Measurements from ENCODE around the gene USP15. TPM values are rescaled to one million over a fixed set of nuclear protein-coding genes. Genes with fewer than 3 reads are reported as not detected.

The USP15 gene
- total RNA-seq, 1 experiment from 2014 or later = 35.3 TPM

DNA sequence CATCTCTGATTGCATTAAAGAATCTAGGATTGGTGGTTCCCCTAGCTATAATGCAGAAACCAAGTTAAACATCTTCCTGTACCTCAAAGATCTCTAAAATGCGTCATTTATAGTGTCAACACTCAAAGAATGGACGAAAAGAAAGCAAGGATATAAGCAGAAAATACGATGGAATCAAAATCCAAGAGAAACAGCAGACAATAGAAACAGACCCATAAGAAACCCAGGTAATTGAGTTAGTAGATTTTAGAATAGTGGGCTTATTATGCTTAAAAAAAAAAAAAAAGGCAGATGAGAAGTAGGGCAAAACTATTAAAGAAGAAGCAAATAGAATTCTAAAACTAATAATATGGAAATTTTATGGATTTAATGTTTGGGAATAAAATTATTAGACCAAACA, 44.4 kb downstream of the USP15 start:
- no peak for DNase-seq
- Mint-ChIP-seq H3K36me3 (ENCODE audit: insufficient read depth in 1 of 3, low read depth in 3 of 3) (peaks cover 28 to 34% (median 28%) of the 10 kb centered on the region in 3 experiments), H3K27ac (no peak overlapping the region), H3K4me1 (no peaks in the 10 kb centered on the region), H3K9me3 (peaks cover 8% of the 10 kb centered on the region in 2 experiments), H3K4me3 (no peak overlapping the region), H3K27me3 (ENCODE audit: low read depth) (no peaks in the 10 kb centered on the region)
- Histone ChIP-seq H3K79me2 (ENCODE audit: insufficient read depth, low read length) (no peaks in the 10 kb centered on the region), H3K9me3 (ENCODE audit: control insufficient read depth, low read depth, low read length) (no peaks in the 10 kb centered on the region), H3T11ph (ENCODE audit: low read length) (no peak overlapping the region), H3K4me2 (ENCODE audit: insufficient read depth, insufficient read length, low read length) (no peak overlapping the region), H2BK15ac (ENCODE audit: low read depth, low read length) (no peak overlapping the region), H4K5ac (ENCODE audit: insufficient read length, low read depth, low read length) (no peak overlapping the region), H4K91ac (ENCODE audit: insufficient read length, low read depth, low read length) (no peak overlapping the region), H3K9ac (ENCODE audit: extremely low read depth, insufficient read length, low read length) (no peak overlapping the region), H2AFZ (ENCODE audit: low read length) (no peak overlapping the region), H3K27ac (ENCODE audit: insufficient read length, low read depth, low read length) (no peak overlapping the region), H2BK20ac (ENCODE audit: low read depth, low read length, poor library complexity, severe bottlenecking) (no peak overlapping the region), H3K4me1 (ENCODE audit: insufficient read depth, low read length) (no peaks in the 10 kb centered on the region), H4K8ac (replicated peaks; ENCODE audit: insufficient read length, low read depth, low read length) (no peak overlapping the region), H3K18ac (ENCODE audit: insufficient read length, low read depth, low read length) (no peak overlapping the region), H3K56ac (ENCODE audit: insufficient read length, low read depth, low read length) (no peak overlapping the region), H2BK12ac (ENCODE audit: insufficient read length, low read depth, low read length) (no peak overlapping the region), H3K23me2 (ENCODE audit: insufficient read length, low read depth, low read length, poor library complexity, severe bottlenecking) (no peaks in the 10 kb centered on the region), H3K14ac (ENCODE audit: insufficient read depth, low read length) (no peak overlapping the region), H3K4ac (ENCODE audit: low read depth, low read length) (no peak overlapping the region), H2BK5ac (ENCODE audit: insufficient read length, low read length) (no peak overlapping the region), H2AK5ac (ENCODE audit: insufficient read length, low read length) (no peak overlapping the region), H2BK120ac (ENCODE audit: low read depth, low read length, poor library complexity, severe bottlenecking) (no peak overlapping the region), H4K20me1 (ENCODE audit: control insufficient read depth, insufficient read depth, insufficient read length) (no peaks in the 10 kb centered on the region), H3K27me3 (ENCODE audit: insufficient read depth, low read length) (no peaks in the 10 kb centered on the region), H3K79me1 (ENCODE audit: insufficient read depth, low read depth, low read length, poor library complexity, severe bottlenecking) (no peaks in the 10 kb centered on the region), H3K23ac (ENCODE audit: insufficient read length, low read depth, low read length) (no peak overlapping the region)
- TF ChIP-seq, protein P1, sequence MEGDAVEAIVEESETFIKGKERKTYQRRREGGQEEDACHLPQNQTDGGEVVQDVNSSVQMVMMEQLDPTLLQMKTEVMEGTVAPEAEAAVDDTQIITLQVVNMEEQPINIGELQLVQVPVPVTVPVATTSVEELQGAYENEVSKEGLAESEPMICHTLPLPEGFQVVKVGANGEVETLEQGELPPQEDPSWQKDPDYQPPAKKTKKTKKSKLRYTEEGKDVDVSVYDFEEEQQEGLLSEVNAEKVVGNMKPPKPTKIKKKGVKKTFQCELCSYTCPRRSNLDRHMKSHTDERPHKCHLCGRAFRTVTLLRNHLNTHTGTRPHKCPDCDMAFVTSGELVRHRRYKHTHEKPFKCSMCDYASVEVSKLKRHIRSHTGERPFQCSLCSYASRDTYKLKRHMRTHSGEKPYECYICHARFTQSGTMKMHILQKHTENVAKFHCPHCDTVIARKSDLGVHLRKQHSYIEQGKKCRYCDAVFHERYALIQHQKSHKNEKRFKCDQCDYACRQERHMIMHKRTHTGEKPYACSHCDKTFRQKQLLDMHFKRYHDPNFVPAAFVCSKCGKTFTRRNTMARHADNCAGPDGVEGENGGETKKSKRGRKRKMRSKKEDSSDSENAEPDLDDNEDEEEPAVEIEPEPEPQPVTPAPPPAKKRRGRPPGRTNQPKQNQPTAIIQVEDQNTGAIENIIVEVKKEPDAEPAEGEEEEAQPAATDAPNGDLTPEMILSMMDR (conservative IDR thresholded peaks at IDR 0.05) = no peak
- no CpG with 5 or more reads among the region's 3 CpGs for WGBS (ENCODE audit: extremely low coverage, insufficient read length, low lambda C conversion rate)
